GM12892 (cell line): Measurements from ENCODE around the gene PCOLCE2.
"Not testable (repeated sequence)": the region's sequence is repeated elsewhere in the genome, so short reads cannot be mapped to it uniquely, and the experiment has no call there.

Experiments
- DNase-seq: peaks from one replicate; pipeline ENCODE4 v3.0.0; 2011; ENCODE audit not compliant: insufficient read length
- FAIRE-seq: peaks from 2 replicates; lab custom pipeline; 2011; peaks lifted over from hg19 to GRCh38; lab: Jason Lieb, UNC
- POLR2A ChIP-seq: IDR thresholded peaks from 2 replicates; pipeline ENCODE4 v1.6.1; 2011; ENCODE audit warnings: low read depth, low read length, control low read depth
- POLR2AphosphoS5 ChIP-seq: IDR thresholded peaks from 2 replicates; pipeline ENCODE4 v1.6.1; 2011; ENCODE audit warnings: low read depth, low read length, control low read depth
- TAF1 ChIP-seq: IDR thresholded peaks from 2 replicates; pipeline ENCODE4 v1.6.1; 2011; ENCODE audit warnings: low read depth, mild to moderate bottlenecking, control low read depth, low read length, borderline replicate concordance

Gene PCOLCE2

DNA sequence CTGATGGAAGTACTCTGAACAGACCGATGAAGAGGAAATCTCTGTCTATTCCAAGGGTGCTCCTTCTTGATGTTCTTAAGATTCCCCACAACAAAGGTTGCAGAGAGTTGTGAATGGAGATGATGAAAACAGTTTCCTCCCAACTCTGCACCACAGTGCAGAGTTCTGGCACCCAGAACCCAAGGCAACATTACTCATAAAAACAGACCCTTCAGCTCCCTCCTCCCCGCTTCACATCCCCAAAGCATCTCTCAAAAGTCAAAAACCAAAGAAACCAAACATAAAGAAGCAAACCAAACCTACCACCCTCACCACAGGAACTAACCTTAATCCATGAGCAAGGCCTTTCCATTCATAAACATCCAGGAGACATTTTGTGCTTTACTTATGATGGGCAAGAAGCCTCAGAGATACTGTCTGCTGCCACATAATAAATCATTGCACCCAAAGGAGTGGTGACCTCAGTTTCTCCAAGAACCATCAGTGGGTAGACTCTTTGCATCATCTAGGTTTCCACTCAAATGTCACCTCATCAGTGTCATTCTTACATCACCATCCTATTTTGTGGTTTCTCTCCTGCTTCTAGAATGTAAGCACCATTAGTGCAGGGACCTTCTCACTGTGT is 13.2 kb downstream of the PCOLCE2 start:
- no peak for FAIRE-seq
- TF ChIP-seq POLR2A: no peak
- no peak for TF ChIP-seq POLR2AphosphoS5
- TF ChIP-seq TAF1: no peak
- no peak for DNase-seq

DNA sequence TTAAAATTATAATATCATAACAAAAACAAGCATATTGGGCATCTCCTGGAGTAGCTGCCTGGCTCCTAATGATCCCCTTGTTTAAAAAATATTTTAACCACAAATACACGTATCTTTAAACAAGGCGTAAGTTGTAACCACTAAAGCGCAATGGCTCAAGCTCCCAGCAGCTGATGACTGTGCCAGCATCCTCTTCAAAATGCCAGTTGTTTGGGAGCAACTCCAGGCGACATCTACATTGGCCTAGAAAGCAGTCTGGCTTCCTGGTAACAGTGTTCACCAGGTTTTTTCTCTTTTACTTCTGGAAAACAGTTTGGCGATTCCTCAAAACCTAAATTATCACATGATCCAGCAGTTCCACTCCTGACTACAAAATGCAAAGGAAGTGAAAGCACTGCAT is 13.8 kb downstream of the PCOLCE2 start:
- TF ChIP-seq TAF1 (no peak), POLR2AphosphoS5 (no peak), POLR2A (no peak)
- FAIRE-seq (no peak), DNase-seq (no peak)

DNA sequence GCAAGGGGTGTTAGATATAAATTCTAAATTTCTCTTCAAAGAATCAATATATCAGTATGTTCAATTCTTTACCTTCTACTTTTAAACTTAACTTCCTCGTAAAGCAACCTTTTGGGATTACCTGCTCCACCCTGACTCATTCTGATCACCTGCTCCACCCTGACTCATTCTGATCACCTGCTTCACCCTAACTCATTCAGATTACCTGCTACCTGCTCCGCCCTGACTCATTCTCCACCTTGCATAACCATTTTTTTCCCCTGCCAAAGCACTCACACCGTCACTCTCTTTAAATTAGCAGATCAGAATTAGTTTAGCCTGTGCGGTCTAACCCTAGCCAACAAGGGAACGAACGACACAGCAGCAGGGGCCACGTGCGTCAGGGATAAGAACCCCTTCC is 20.5 kb downstream of the PCOLCE2 start:
- not testable (repeated sequence) for DNase-seq

DNA sequence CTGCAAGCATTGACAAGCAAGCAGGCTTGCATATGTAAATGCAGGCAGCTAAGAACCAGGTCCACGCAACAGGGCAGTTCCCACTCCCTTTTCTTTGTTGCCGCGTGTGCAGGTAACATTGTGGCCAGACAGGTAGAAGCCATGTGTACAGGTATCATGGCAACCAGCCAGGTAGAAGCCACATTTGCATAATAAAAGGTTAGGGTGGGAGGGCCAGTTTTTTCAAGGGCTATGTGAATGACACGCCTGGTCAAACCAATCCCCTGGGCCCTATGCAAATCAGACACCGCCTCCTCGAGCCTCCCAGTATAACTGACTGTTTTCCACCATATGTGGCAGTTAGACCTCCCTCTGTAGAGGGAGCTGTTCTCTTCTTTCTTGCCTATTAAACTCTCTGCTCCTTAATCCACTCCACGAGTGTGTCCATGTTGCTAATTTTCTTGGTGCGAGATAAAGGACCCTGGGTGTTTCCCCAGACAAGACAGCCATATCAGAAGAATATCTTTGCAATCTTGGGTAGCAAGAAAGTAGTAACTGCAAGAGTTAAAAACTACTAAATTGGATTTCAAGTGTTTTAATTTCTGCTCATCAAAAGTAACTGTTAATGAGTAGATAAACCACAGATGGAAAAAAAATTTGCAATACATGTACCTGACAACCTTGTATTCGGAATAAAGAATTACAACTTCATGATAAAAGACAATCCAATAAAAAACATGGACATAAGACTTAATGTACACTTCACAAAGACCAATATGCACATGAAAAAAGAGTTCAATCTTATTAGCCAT is 21.8 kb downstream of the PCOLCE2 start:
- FAIRE-seq (no peak), DNase-seq (no peak)
- no peak for TF ChIP-seq TAF1
- TF ChIP-seq POLR2A: no peak
- no peak for TF ChIP-seq POLR2AphosphoS5

More for the DNA sequence above, 20.5 kb downstream of the PCOLCE2 start:
- FAIRE-seq: peak; percentile 38

DNA sequence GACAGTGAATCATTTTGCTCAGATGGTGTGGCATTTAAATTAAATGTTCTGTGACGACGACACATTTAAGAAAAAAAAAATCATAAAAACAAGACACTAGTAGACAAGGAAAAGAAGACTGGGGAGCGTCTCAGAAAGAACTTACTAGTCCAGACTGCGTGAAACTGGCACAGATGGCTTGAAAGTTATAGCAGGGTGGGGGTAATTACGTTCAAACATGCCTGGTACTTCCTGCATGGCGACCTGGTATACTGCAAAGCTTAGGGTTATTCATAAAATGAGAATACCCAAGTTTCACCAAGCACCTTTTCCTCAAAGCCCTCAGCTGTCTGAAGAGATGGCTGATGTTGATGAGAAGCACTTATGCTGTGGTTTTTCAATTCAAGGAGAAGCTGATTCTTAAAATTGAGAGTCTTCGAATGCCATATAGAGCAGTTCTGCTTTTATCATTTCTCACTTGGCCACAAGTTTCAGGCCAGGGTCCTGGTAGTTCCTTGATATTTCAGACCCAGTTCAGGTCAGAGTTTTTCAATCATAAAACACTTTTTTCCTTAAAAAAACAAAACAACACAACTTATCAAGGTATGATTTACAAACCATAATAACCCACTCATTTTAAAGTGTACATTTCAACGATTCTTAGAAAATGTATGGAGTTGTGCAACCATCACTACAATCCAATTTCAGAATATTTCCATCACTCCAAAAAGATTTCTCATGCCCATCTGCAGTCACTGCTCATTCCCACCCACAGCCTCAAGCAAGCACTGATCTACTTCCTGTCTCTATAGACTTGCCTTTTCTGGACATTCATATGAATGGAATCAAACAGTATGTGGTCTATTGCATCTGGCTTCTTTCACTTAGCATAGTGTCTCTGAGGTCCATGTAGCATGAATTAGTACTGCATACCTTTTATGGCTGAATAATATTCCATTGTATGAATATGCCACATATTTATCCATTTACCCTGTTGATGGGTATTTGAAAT is 24.7 kb downstream of the PCOLCE2 start:
- TF ChIP-seq TAF1: no peak
- TF ChIP-seq POLR2A: no peak
- no peak for TF ChIP-seq POLR2AphosphoS5
- no peak for FAIRE-seq
- DNase-seq: no peak

DNA sequence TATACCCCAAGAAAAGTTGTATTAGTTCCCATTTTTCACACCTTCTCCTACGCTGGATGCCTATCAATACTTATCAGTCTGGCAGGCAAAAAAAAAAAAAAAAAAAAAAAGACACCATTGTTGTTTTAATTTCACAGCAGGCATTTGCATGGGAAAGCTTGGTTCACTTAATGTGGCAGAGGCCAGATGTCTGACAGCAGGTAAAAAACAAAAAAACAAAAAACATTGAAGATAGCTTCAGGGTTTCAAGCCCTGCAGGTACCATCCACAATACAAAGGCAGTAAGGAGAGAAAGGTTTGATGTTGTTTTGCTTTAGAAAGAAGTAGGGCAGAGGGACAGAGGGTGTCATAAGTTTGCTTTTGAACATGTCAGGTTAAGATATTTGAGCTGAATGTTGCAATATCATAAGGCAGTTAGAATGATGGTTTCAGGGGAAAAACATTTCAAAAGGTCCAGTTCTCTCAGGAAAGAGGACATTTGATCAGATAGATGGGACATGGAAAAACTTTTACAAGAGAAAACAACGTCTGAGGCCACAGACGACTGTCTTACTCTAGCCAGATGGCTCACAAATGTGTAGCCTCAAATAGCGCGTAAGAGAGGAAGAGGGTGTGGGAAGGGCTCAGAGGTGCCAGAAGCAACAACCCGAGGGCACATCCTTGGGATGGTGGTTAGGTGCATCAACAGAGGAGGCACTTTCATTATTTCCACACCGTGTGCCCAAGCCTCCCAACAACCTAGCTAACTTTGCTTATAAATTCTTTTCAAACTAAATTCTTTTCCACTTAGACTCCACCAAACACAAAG is 25.7 kb downstream of the PCOLCE2 start:
- DNase-seq: no peak
- FAIRE-seq: peak; percentile 75
- no peak for TF ChIP-seq POLR2A
- TF ChIP-seq POLR2AphosphoS5: no peak
- no peak for TF ChIP-seq TAF1

DNA sequence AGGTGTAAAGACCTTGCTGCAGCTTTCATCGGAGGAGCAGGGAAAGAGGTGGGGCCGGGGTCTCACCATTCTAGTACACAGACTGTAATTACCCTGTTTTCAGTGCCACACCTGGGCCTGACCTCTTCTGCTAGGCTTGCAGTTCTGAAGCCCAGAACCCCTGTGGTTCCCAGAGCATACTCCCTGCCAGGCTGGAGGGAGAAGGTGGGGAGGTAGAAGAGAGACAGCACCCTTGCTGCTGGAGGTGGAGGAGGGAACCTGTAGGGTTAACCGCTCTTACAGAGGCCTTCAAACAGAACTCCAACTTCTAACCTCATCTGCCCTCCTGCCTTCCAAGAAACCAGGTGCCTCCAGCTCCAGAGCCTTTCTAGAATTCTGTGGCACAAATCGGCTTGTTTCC is 27.0 kb downstream of the PCOLCE2 start:
- FAIRE-seq (no peak), DNase-seq (no peak)
- TF ChIP-seq POLR2A (no peak), TAF1 (no peak), POLR2AphosphoS5 (no peak)

DNA sequence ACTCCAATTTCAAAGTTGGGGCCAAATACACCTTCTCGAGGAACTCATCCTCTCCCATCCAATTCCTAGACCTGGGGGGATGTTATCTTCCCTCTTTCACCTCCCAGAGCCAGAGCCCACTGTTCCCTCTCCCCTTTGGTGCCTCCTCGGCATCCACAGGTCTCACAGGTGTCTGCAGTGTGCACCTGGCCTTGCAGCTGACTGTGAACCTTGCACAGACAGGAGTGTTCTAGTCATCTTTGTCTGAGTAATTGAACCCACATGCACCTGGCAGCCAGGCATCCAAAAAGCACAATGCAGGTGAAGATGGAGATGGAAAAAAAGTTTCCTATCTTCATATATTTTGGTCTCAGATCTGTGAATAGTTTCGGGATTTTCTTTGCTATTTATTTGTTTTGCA is 30.8 kb downstream of the PCOLCE2 start:
- DNase-seq (no peak), FAIRE-seq (no peak)
- no peak for TF ChIP-seq POLR2A
- TF ChIP-seq TAF1: no peak
- no peak for TF ChIP-seq POLR2AphosphoS5

DNA sequence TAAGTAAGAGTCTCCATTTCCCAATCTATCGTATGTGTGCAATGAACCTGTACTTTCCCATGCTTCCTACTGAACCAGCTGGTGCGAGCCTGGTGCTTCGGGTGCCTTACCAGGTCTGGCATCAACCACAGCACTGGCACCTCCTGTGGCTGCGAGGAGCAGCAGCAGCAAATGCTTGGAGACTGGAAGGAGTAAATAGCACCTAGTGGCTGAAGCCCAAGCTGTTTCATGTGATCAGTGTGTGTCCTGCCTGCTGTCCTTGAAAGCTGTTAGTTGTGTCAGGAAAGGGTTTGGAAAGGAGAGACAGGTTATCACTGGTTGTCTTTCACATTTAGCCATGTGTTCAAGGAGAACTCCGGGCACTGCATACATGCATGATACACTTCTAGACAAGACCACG is 31.8 kb downstream of the PCOLCE2 start:
- no peak for FAIRE-seq
- no peak for DNase-seq
- TF ChIP-seq POLR2A (no peak), POLR2AphosphoS5 (no peak), TAF1 (no peak)

DNA sequence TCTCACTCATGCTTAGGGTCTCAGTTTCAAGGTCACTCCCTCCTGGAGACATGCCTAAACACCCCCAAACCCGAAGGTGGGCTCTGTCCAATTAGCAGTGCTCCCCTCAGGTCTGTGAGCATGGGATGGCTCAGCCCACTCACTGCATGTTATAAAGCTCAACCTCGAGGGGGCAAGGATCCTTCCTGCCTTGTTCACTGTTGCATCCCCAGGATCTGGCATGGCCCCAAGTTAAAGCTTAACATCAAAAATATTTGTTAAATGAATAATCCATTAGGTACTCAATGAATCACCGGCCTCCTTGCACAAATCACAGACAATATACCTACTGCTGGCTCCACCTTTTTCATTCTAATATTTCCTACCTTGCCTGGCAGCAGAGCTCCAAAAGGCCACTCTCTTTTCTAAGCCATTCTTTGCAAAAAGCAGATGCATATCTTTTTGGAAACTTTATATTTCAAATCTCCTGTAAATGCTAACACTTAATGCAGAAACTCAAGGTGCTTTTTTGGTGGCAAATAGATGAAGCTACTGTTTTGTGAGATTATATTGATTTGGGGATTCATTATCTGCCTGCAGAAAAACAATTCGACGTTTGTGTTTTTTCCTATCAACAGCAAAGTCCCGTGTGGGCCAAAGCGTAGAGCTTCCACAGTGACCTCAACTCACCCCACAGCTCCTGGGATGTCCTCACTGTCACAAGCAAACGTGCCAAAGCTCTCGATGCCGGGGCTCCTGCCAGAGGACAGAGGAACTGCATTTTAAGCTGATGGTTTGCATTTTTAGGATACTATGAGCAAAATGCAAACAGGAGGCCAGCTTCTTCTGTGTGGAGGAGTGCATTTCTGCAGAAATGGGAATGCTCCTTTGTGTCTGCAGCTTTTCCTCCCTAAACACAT is 35.4 kb downstream of the PCOLCE2 start:
- TF ChIP-seq TAF1 (no peak), POLR2AphosphoS5 (no peak), POLR2A (no peak)
- DNase-seq: no peak
- no peak for FAIRE-seq
